Kidney (tissue), 14 donors: ENCODE results near the gene ASPG. TPM values are rescaled to one million over a fixed set of nuclear protein-coding genes. Genes with fewer than 3 reads are reported as not detected.

ENCODE experiments used
- DNase-seq, 5 donors: peaks; one replicate each; pipeline ENCODE4 v3.0.0-alpha.2; 2013 to 2020
- FAIRE-seq: peaks from 2 replicates; lab custom pipeline; 2012; peaks lifted over from hg19 to GRCh38; lab: Jason Lieb, UNC
- H3K27ac ChIP-seq, 2 donors: one replicate each; pipeline ENCODE4 v1.7.0; 2013; ENCODE audit warnings: low read depth in 2 of 2, low read length in 2 of 2, inconsistent platforms in 1 of 2
- H3K27me3 ChIP-seq: one replicate; pipeline ENCODE4 v1.7.1; 2013; ENCODE audit warnings: low read length, inconsistent platforms; ENCODE audit not compliant: control insufficient read depth, insufficient read depth
- H3K36me3 ChIP-seq, 3 donors: one replicate each; pipeline versions ENCODE4 v1.7.0 to v1.7.1; 2013; ENCODE audit warnings: low read length in 3 of 3, control low read depth in 1 of 3, inconsistent platforms in 1 of 3; ENCODE audit not compliant: insufficient read depth in 3 of 3, control insufficient read depth in 2 of 3
- H3K4me1 ChIP-seq, 3 donors: one replicate each; pipeline versions ENCODE4 v1.7.0 to v1.7.1; 2013; ENCODE audit warnings: low read length in 3 of 3, inconsistent platforms in 1 of 3, low read depth in 1 of 3; ENCODE audit not compliant: control insufficient read depth in 2 of 3, insufficient read depth in 2 of 3
- H3K4me3 ChIP-seq, 3 donors: one replicate each; pipeline versions ENCODE4 v1.7.0 to v1.8.1; 2013; ENCODE audit warnings: low read length in 3 of 3, control low read depth in 1 of 3, inconsistent platforms in 1 of 3
- H3K9ac ChIP-seq, 3 donors: one replicate each; pipeline versions ENCODE4 v1.7.0 to v1.7.1; 2013; ENCODE audit warnings: low read length in 3 of 3, control low read depth in 1 of 3, inconsistent platforms in 1 of 3
- H3K9me3 ChIP-seq, 3 donors: one replicate each; pipeline versions ENCODE4 v1.7.0 to v1.7.1; 2013; ENCODE audit warnings: low read length in 3 of 3, control low read depth in 1 of 3, inconsistent platforms in 1 of 3; ENCODE audit not compliant: control insufficient read depth in 2 of 3, insufficient read depth in 1 of 3
- CTCF ChIP-seq: IDR thresholded peaks from 3 replicates; pipeline ENCODE4 v1.5.1; 2012; ENCODE audit warnings: mild to moderate bottlenecking, moderate library complexity, borderline replicate concordance; ENCODE audit not compliant: insufficient read depth; ENCODE audit errors: extremely low read depth
- intact Hi-C: fragments of 100-400 bp; cut with DNase I; formaldehyde crosslinking; loops from one replicate; pipeline ENCODE4 v1.11.1; 2022
- polyA plus RNA-seq: library from polyadenylated mRNA; stranded (reverse); fragments of 350-450 nt; fragmentation: Illumina TruSeq; extraction: RNeasy Lipid Tissue Mini Kit (QIAGEN cat#74804); gene quantifications from one replicate; pipeline ENCODE4 v1.2.3, GENCODE V29; 2014; ENCODE audit warnings: low read depth, low replicate concordance; ENCODE audit not compliant: insufficient read depth
- total RNA-seq: library from RNA; stranded (reverse); fragmentation: NEBNext Ultra II Directional; extraction: Animal tissue kit (Norgen Biotek cat#: 25700); gene quantifications from one replicate; pipeline ENCODE4 v1.2.1, GENCODE V29; 2021
- donor health status: control.
- donor health status: control.
- donor health status: control.
- donor health status: control.
- donor health status: control.
- donor health status: DM: yes; HTN: yes; CAD: no.
- donor health status: Normal renal cell carcinoma (clear cell type).

The ASPG gene
- total and polyA plus RNA-seq, 2 donors from 2014 or later = 2.5 to 58.1 TPM

- Histone ChIP-seq H3K9ac (no peak overlapping the region), H3K27ac (no peak overlapping the region), H3K27me3 (no peaks in the 10 kb centered on the region), H3K4me3 (no peak overlapping the region), H3K4me1 (no peaks in the 10 kb centered on the region), H3K36me3 (no peaks in the 10 kb centered on the region), H3K9me3 (no peaks in the 10 kb centered on the region)
- FAIRE-seq = no peak
- no peak for TF ChIP-seq CTCF
- intact Hi-C loops = no loop called here
- peak in 2 of 5 donors; percentile 37 to 53 for DNase-seq
Observed at GRCh38 chr14:104101651-104102281, 16.3 kb downstream of the ASPG start.

GRCh38 chr14:104102282-104102914 lies 16.9 kb downstream of the ASPG start:
- H3K27me3 ChIP-seq = no peaks in the 10 kb centered on the region
- no peak for FAIRE-seq
- no peak for TF ChIP-seq CTCF
- H3K4me1 ChIP-seq = no peaks in the 10 kb centered on the region
- DNase-seq = peak in 2 of 5 donors; percentile 34 to 64
- no peak overlapping the region for H3K9ac ChIP-seq
- H3K9me3 ChIP-seq = no peaks in the 10 kb centered on the region
- intact Hi-C loops = no loop called here
- no peak overlapping the region for H3K4me3 ChIP-seq
- no peak overlapping the region for H3K27ac ChIP-seq
- H3K36me3 ChIP-seq = no peaks in the 10 kb centered on the region

- Histone ChIP-seq H3K9me3 (no peaks in the 10 kb centered on the region), H3K27me3 (no peaks in the 10 kb centered on the region), H3K27ac (no peak overlapping the region), H3K4me1 (no peaks in the 10 kb centered on the region), H3K4me3 (no peak overlapping the region), H3K9ac (no peak overlapping the region), H3K36me3 (no peaks in the 10 kb centered on the region)
- DNase-seq = peak in 2 of 5 donors; percentile 47 to 73
- FAIRE-seq = no peak
- intact Hi-C loops = no loop called here
- no peak for TF ChIP-seq CTCF
Observed at GRCh38 chr14:104103061-104103445, 17.6 kb downstream of the ASPG start.
